Measurements from ENCODE around the gene CXCL8. TPM values are rescaled to one million over a fixed set of nuclear protein-coding genes. Genes with fewer than 3 reads are reported as not detected.

Gene CXCL8
- total and polyA plus RNA-seq, 9 of the 15 experiments (the other 6 are each of a cell fraction or from before 2014, with no cell fraction given) = 1.6 to 7.7 (median 3.3) TPM

- TF ChIP-seq POLR2G (IDR thresholded peaks at IDR 0.05; ENCODE audit: low read depth, low read length) (no peak), ZNF316 (IDR thresholded peaks at IDR 0.05) (peak; percentile 33; the same call in 1 of the 2 replicates), YBX1 (IDR thresholded peaks at IDR 0.05) (no peak), E4F1 (CRISPR knock-in tag; IDR thresholded peaks at IDR 0.05; ENCODE audit: borderline replicate concordance) (no peak), SMAD3 (CRISPR knock-in tag; conservative IDR thresholded peaks at IDR 0.05) (no peak), FOXA3 (CRISPR knock-in tag; conservative IDR thresholded peaks at IDR 0.05 in 1 of 2, IDR thresholded peaks at IDR 0.05 in 1 of 2) (peak; percentile 79 to 91; a peak in 3 of 4 replicates), HNRNPH1 (optimal IDR thresholded peaks at IDR 0.05; ENCODE audit: low read depth, low read length) (no peak), ZKSCAN8 (CRISPR knock-in tag; IDR thresholded peaks at IDR 0.05) (no peak), CREBBP (IDR thresholded peaks at IDR 0.05; ENCODE audit: low read depth, low read length) (no peak), MBD1 (CRISPR knock-in tag; IDR thresholded peaks at IDR 0.05) (no peak), THRA (IDR thresholded peaks at IDR 0.05) (no peak), U2AF1 (optimal IDR thresholded peaks at IDR 0.05; ENCODE audit: low read depth, low read length) (no peak), HBP1 (CRISPR knock-in tag; IDR thresholded peaks at IDR 0.05) (no peak), ZNF253 (CRISPR knock-in tag; conservative IDR thresholded peaks at IDR 0.05) (no peak), ZNF561 (CRISPR knock-in tag; conservative IDR thresholded peaks at IDR 0.05) (no peak), ESRRB (CRISPR knock-in tag; IDR thresholded peaks at IDR 0.05; ENCODE audit: borderline replicate concordance) (no peak), CCAR2 (IDR thresholded peaks at IDR 0.05; ENCODE audit: low read depth, low read length) (no peak), ZNF707 (CRISPR knock-in tag; conservative IDR thresholded peaks at IDR 0.05) (no peak), SNRNP70 (optimal IDR thresholded peaks at IDR 0.05; ENCODE audit: low read depth, low read length) (no peak), MEF2D (tag; conservative IDR thresholded peaks at IDR 0.05; ENCODE audit: low read depth) (no peak), CHD1 (IDR thresholded peaks at IDR 0.05; ENCODE audit: low read length) (no peak), ESRRA (IDR thresholded peaks at IDR 0.05; ENCODE audit: borderline replicate concordance, low read depth) (no peak), NFIX (CRISPR knock-in tag; IDR thresholded peaks at IDR 0.05; ENCODE audit: low read depth) (no peak), NEUROD1 (IDR thresholded peaks at IDR 0.05; ENCODE audit: borderline replicate concordance, low read depth, low read length, partially characterized antibody) (no peak)
Observed at GRCh38 chr4:73740353-73740778, at the start of gene CXCL8 (continued).
